ENCODE data around the gene C3orf20. TPM values are rescaled to one million over a fixed set of nuclear protein-coding genes. Genes with fewer than 3 reads are reported as not detected.

Gene C3orf20
- total and polyA plus RNA-seq, 2 donors (not counting 1 experiment from before 2014, with no cell fraction given), result 0.12 to 0.34 TPM

DNA sequence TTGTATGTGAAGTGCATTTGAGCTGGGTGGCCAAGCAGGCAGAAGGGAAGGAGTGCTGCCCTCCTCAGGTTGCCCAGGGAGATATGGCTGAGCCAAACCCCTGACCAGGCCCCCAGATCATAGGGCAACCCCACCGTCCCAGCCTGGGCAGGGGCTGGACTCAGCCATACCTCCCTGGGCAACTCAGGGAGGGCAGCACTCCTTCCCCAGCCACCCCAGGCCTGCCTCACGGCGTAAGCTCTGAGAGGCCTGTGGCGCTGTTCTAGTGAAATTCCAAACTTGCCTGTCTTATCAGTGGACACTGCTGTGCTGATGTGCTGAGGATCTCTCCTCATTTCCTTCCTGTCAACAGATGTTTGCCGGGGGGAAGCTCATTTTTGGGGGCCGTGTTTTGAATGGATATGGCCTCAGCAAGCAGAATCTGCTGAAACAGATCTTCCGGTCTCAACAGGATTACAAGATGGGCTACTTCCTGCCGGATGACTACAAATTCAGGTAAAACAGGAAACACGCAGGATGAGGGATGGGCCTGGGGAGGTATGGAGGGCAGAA, 86.3 kb downstream of the C3orf20 start:
- H3K9me3 Mint-ChIP-seq (ENCODE audit: insufficient read depth), result no peaks in the 10 kb centered on the region
- Histone ChIP-seq H4K20me1 (ENCODE audit: control insufficient read depth, insufficient read depth, low read length, poor library complexity, severe bottlenecking) (no peaks in the 10 kb centered on the region), H3K27ac (ENCODE audit: low read length in 2 of 2) (no peak overlapping the region), H3K79me2 (ENCODE audit: control insufficient read depth, insufficient read depth, low read length) (no peaks in the 10 kb centered on the region), H3K36me3 (replicated peaks in 1 of 2; ENCODE audit: control extremely low read depth in 1 of 2, control insufficient read depth in 1 of 2, extremely low read depth in 1 of 2, insufficient read depth in 2 of 2, low read length in 1 of 2) (no peaks in the 10 kb centered on the region), H3K4me2 (replicated peaks; ENCODE audit: low read depth, low read length, poor library complexity, severe bottlenecking) (peak overlapping the region; percentile 28), H2AFZ (ENCODE audit: insufficient read depth, low read depth, low read length, poor library complexity, severe bottlenecking) (peak overlapping the region; percentile 56), H3K4me3 (ENCODE audit: control extremely low read depth in 1 of 5, extremely low read depth in 1 of 5, insufficient read depth in 1 of 5, low read depth in 2 of 5, low read length in 4 of 5) (no peak overlapping the region), H3K9me3 (ENCODE audit: control extremely low read depth in 1 of 3, control insufficient read depth in 2 of 3, insufficient read depth in 1 of 3, low read length in 2 of 3) (peaks cover 0 to 15% (median 0%) of the 10 kb centered on the region in 3 donors), H3K27me3 (replicated peaks in 1 of 4; ENCODE audit: control extremely low read depth in 1 of 4, control insufficient read depth in 3 of 4, insufficient read depth in 4 of 4, low read length in 3 of 4) (peaks cover 0 to 9% (median 0%) of the 10 kb centered on the region in 4 experiments), H3K9ac (ENCODE audit: low read length) (no peak overlapping the region), H3K4me1 (ENCODE audit: control insufficient read depth in 2 of 2, insufficient read depth in 2 of 2, low read length in 2 of 2) (no peaks in the 10 kb centered on the region)
- POLR2A ChIA-PET, result no interaction called here
- CTCF ChIA-PET, result no interaction called here
- no peak for DNase-seq
- TF ChIP-seq, protein P1, sequence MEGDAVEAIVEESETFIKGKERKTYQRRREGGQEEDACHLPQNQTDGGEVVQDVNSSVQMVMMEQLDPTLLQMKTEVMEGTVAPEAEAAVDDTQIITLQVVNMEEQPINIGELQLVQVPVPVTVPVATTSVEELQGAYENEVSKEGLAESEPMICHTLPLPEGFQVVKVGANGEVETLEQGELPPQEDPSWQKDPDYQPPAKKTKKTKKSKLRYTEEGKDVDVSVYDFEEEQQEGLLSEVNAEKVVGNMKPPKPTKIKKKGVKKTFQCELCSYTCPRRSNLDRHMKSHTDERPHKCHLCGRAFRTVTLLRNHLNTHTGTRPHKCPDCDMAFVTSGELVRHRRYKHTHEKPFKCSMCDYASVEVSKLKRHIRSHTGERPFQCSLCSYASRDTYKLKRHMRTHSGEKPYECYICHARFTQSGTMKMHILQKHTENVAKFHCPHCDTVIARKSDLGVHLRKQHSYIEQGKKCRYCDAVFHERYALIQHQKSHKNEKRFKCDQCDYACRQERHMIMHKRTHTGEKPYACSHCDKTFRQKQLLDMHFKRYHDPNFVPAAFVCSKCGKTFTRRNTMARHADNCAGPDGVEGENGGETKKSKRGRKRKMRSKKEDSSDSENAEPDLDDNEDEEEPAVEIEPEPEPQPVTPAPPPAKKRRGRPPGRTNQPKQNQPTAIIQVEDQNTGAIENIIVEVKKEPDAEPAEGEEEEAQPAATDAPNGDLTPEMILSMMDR (IDR thresholded peaks at IDR 0.05), result no peak
- no peak for TF ChIP-seq EZH2 (IDR thresholded peaks at IDR 0.05; ENCODE audit: borderline replicate concordance, insufficient read depth, low read depth, low read length, poor library complexity, severe bottlenecking)
- no peak overlapping the region for H3K4me3 Mint-ChIP-seq
- H3K27ac Mint-ChIP-seq, result no peak overlapping the region
- intact Hi-C loops (cut with micrococcal nuclease), result no loop called here
- WGBS (ENCODE audit: insufficient coverage), result 26% methylated on average over 8 of the region's 9 CpGs
- ATAC-seq (ENCODE audit: low read depth), result no peak
- no peaks in the 10 kb centered on the region for H3K4me1 Mint-ChIP-seq
- H3K27me3 Mint-ChIP-seq, result peaks cover 6% of the 10 kb centered on the region

DNA sequence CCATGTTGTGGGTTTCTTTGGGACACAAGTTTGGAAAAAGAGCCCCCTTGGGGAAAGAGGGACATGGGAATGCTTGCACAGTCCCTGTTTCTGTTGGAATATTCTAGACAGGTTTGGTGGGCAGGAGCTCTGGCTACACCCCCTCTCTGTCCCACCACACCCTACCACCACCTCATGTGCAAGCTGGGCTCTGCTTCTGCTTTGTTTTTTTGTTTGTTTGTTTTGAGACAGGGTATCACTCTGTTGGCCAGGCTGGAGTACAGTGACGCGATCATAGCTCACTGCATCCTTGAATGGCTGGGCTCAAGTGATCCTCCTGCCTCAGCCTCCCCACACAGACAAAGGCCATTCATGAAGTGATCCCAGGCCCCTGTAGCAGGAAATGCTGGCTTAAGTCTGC, 86.9 kb downstream of the C3orf20 start:
- ChIA-PET POLR2A (no interaction called here), CTCF (interaction anchor here (1.0 kb wide), 1 partner anchor 20 kb away, joined by 3 read pairs; no protein-coding TSS in a partner anchor)
- Histone ChIP-seq H3K4me1 (ENCODE audit: control insufficient read depth in 2 of 2, insufficient read depth in 2 of 2, low read length in 2 of 2) (no peaks in the 10 kb centered on the region), H3K79me2 (ENCODE audit: control insufficient read depth, insufficient read depth, low read length) (no peaks in the 10 kb centered on the region), H3K9ac (ENCODE audit: low read length) (no peak overlapping the region), H3K36me3 (replicated peaks in 1 of 2; ENCODE audit: control extremely low read depth in 1 of 2, control insufficient read depth in 1 of 2, extremely low read depth in 1 of 2, insufficient read depth in 2 of 2, low read length in 1 of 2) (no peaks in the 10 kb centered on the region), H3K9me3 (ENCODE audit: control extremely low read depth in 1 of 3, control insufficient read depth in 2 of 3, insufficient read depth in 1 of 3, low read length in 2 of 3) (peaks cover 0 to 15% (median 0%) of the 10 kb centered on the region in 3 donors), H3K27me3 (replicated peaks in 1 of 4; ENCODE audit: control extremely low read depth in 1 of 4, control insufficient read depth in 3 of 4, insufficient read depth in 4 of 4, low read length in 3 of 4) (peaks cover 0 to 9% (median 0%) of the 10 kb centered on the region in 4 experiments), H2AFZ (ENCODE audit: insufficient read depth, low read depth, low read length, poor library complexity, severe bottlenecking) (no peak overlapping the region), H3K27ac (ENCODE audit: low read length in 2 of 2) (no peak overlapping the region), H3K4me3 (ENCODE audit: control extremely low read depth in 1 of 5, extremely low read depth in 1 of 5, insufficient read depth in 1 of 5, low read depth in 2 of 5, low read length in 4 of 5) (no peak overlapping the region), H4K20me1 (ENCODE audit: control insufficient read depth, insufficient read depth, low read length, poor library complexity, severe bottlenecking) (no peaks in the 10 kb centered on the region), H3K4me2 (replicated peaks; ENCODE audit: low read depth, low read length, poor library complexity, severe bottlenecking) (no peak overlapping the region)
- H3K4me1 Mint-ChIP-seq, result no peaks in the 10 kb centered on the region
- ATAC-seq (ENCODE audit: low read depth) (no peak), DNase-seq (no peak)
- WGBS (ENCODE audit: insufficient coverage), result 100% methylated on average over 2 of the region's 2 CpGs
- TF ChIP-seq, protein P1 (IDR thresholded peaks at IDR 0.05), result no peak
- TF ChIP-seq EZH2 (IDR thresholded peaks at IDR 0.05; ENCODE audit: borderline replicate concordance, insufficient read depth, low read depth, low read length, poor library complexity, severe bottlenecking), result no peak
- no peaks in the 10 kb centered on the region for H3K27me3 Mint-ChIP-seq
- H3K27ac Mint-ChIP-seq, result no peak overlapping the region
- no peaks in the 10 kb centered on the region for H3K9me3 Mint-ChIP-seq (ENCODE audit: insufficient read depth)
- intact Hi-C loops (cut with micrococcal nuclease), result no loop called here
- no peak overlapping the region for H3K4me3 Mint-ChIP-seq
